NB4 (cell line): ENCODE measurements around the gene ZNF77.
"Not testable (repeated sequence)": the region's sequence is repeated elsewhere in the genome, so short reads cannot be mapped to it uniquely, and the experiment has no call there.

Experiments
- DNase-seq: peaks from one replicate; pipeline ENCODE4 v3.0.0; 2010; ENCODE audit warnings: low read depth
- H3K4me3 ChIP-seq: one replicate; pipeline ENCODE4 v1.5.1; 2011; ENCODE audit warnings: mild to moderate bottlenecking, low read depth, low read length, moderate library complexity
- MYC ChIP-seq: IDR thresholded peaks from 2 replicates; pipeline ENCODE4 v1.6.1; 2011; ENCODE audit warnings: low read depth, low read length
- POLR2A ChIP-seq: IDR thresholded peaks from 2 replicates; pipeline ENCODE4 v1.6.1; 2011; ENCODE audit warnings: mild to moderate bottlenecking; ENCODE audit not compliant: insufficient read length; ENCODE audit errors: extremely low read depth
- TF ChIP-seq, protein P1 (sequence below): IDR thresholded peaks from 2 replicates; pipeline ENCODE4 v1.6.1; 2011; ENCODE audit warnings: low read depth, low read length
- TF ChIP-seq, protein P2 (sequence below): IDR thresholded peaks from one replicate; pipeline ENCODE4 v1.5.1; 2012; ENCODE audit warnings: low read depth, low read length

ZNF77 gene

DNA sequence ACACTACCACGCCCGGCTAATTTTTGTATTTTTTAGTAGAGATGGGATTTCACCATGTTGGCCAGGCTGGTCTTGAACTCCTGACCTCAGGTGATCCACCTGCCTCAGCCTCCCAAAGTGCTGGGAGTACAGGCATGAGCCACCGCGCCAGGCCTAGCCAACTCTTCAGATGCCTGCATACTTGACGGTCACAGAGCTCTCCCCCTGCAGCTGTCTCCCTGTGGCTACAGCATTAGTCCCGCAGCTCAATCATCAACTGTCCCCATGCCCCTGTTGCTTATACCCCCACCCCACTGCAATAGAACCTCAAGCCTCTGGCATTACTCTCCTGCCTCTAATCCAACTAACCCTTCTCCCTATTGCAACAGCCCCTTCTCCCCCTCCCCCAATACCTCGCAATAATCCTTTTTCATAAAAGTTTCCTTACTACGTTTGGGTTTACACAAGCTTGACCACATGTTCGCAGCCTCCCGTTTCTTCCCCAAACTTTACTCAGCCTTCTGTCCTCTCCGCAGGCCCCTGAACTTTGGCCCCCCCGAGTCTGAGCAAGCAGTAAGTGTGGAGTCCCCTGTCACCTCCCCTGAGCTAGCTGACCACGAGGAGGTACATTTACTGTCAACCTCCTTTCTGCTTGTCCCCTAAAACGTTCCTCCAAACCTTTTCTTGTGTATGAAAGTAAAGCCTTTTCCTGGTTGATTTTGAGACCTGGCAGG lies 1.7 kb downstream of the ZNF77 start:
- peak overlapping the region; percentile 73 for H3K4me3 ChIP-seq
- peak; percentile 69 for DNase-seq
- TF ChIP-seq, protein P1, sequence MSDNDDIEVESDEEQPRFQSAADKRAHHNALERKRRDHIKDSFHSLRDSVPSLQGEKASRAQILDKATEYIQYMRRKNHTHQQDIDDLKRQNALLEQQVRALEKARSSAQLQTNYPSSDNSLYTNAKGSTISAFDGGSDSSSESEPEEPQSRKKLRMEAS, result no peak
- TF ChIP-seq MYC (no peak), POLR2A (no peak)
- TF ChIP-seq, protein P2, sequence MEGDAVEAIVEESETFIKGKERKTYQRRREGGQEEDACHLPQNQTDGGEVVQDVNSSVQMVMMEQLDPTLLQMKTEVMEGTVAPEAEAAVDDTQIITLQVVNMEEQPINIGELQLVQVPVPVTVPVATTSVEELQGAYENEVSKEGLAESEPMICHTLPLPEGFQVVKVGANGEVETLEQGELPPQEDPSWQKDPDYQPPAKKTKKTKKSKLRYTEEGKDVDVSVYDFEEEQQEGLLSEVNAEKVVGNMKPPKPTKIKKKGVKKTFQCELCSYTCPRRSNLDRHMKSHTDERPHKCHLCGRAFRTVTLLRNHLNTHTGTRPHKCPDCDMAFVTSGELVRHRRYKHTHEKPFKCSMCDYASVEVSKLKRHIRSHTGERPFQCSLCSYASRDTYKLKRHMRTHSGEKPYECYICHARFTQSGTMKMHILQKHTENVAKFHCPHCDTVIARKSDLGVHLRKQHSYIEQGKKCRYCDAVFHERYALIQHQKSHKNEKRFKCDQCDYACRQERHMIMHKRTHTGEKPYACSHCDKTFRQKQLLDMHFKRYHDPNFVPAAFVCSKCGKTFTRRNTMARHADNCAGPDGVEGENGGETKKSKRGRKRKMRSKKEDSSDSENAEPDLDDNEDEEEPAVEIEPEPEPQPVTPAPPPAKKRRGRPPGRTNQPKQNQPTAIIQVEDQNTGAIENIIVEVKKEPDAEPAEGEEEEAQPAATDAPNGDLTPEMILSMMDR, result no peak

GRCh38 chr19:2935863-2936262 lies 8.9 kb downstream of the ZNF77 start:
- not testable (repeated sequence) for DNase-seq, H3K4me3 ChIP-seq

GRCh38 chr19:2933490-2933910 lies 11.3 kb downstream of the ZNF77 start:
- no peak for DNase-seq
- no peak overlapping the region for H3K4me3 ChIP-seq
- no peak for TF ChIP-seq POLR2A

DNA sequence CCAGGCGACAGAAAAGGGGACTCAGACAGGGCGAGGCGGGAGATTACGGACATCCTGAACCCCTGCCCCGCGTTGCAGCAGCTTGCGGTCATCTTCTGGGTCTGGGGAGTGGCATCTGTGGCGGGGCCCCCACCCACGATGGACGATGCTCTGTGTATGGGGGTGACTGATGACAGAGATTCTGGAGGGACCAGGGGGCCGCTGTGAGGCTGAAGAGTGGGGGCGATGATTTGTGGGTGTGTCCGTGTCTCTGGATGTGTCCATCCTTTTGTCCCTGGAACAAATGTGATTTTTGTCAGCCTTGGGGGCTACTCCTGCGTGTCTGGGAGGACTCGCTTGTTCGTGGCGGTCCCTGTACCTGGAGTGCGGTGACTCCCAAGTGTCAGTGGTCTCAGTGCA lies 17.7 kb downstream of the ZNF77 start:
- TF ChIP-seq MYC (no peak), POLR2A (no peak)
- TF ChIP-seq, protein P2, result no peak
- TF ChIP-seq, protein P1, result no peak
- no peak for DNase-seq
- H3K4me3 ChIP-seq, result no peak overlapping the region

- no peak for TF ChIP-seq MYC
- TF ChIP-seq POLR2A, result no peak
- TF ChIP-seq, protein P1, result no peak
- TF ChIP-seq, protein P2, result no peak
- H3K4me3 ChIP-seq, result no peak overlapping the region
- DNase-seq, result no peak
Observed at GRCh38 chr19:2926341-2927031, 18.3 kb downstream of the ZNF77 start.

GRCh38 chr19:2923510-2923909 lies 21.3 kb downstream of the ZNF77 start:
- H3K4me3 ChIP-seq, result no peak overlapping the region
- TF ChIP-seq, protein P2, result no peak
- TF ChIP-seq, protein P1, result no peak
- TF ChIP-seq MYC (no peak), POLR2A (no peak)
- no peak for DNase-seq

- TF ChIP-seq, protein P1, result no peak
- no peak for TF ChIP-seq POLR2A
- no peak for TF ChIP-seq MYC
- TF ChIP-seq, protein P2, result no peak
- DNase-seq, result no peak
- H3K4me3 ChIP-seq, result no peak overlapping the region
Observed at GRCh38 chr19:2922987-2923386, 21.8 kb downstream of the ZNF77 start.
